GM12892 (cell line): Measurements from ENCODE around the gene HECTD4.

Experiments used
- POLR2A ChIP-seq: IDR thresholded peaks from 2 replicates; pipeline ENCODE4 v1.6.1; 2011; ENCODE audit warnings: low read depth, low read length, control low read depth
- POLR2AphosphoS5 ChIP-seq: IDR thresholded peaks from 2 replicates; pipeline ENCODE4 v1.6.1; 2011; ENCODE audit warnings: low read depth, low read length, control low read depth
- TAF1 ChIP-seq: IDR thresholded peaks from 2 replicates; pipeline ENCODE4 v1.6.1; 2011; ENCODE audit warnings: low read depth, mild to moderate bottlenecking, control low read depth, low read length, borderline replicate concordance

- TF ChIP-seq POLR2A: no peak
- no peak for TF ChIP-seq POLR2AphosphoS5
- no peak for TF ChIP-seq TAF1
These were observed 173.8 kb downstream of the HECTD4 start for GRCh38 chr12:112208301-112208910.
